Liver (tissue), 9 donors: Measurements from ENCODE around the gene WBP2. TPM values are rescaled to one million over a fixed set of nuclear protein-coding genes. Genes with fewer than 3 reads are reported as not detected.

Experiments used
- DNase-seq: peaks from one replicate; pipeline ENCODE4 v3.0.0-alpha.2; 2017; ENCODE audit warnings: low spot score
- H3K27ac ChIP-seq, 2 donors: one replicate each; pipeline ENCODE4 v1.7.0; 2013; ENCODE audit warnings: inconsistent platforms in 2 of 2, low read length in 2 of 2, control low read depth in 1 of 2, low read depth in 1 of 2, mild to moderate bottlenecking in 1 of 2
- H3K27me3 ChIP-seq, 4 donors: one replicate each; pipeline versions ENCODE4 v1.6.1 to v1.7.0; 2013; ENCODE audit warnings: low read length in 3 of 4, inconsistent platforms in 1 of 4, mild to moderate bottlenecking in 1 of 4, moderate library complexity in 1 of 4; ENCODE audit not compliant: control insufficient read depth in 4 of 4, insufficient read depth in 4 of 4
- H3K36me3 ChIP-seq, 4 donors: one replicate each; pipeline versions ENCODE4 v1.6.1 to v1.7.0; 2013; ENCODE audit warnings: low read length in 3 of 4, mild to moderate bottlenecking in 3 of 4, low read depth in 1 of 4, moderate library complexity in 1 of 4; ENCODE audit not compliant: control insufficient read depth in 4 of 4, insufficient read depth in 3 of 4
- H3K4me1 ChIP-seq, 4 donors: one replicate each; pipeline versions ENCODE4 v1.6.1 to v1.7.0; 2013; ENCODE audit warnings: low read length in 3 of 4, mild to moderate bottlenecking in 3 of 4, moderate library complexity in 1 of 4; ENCODE audit not compliant: control insufficient read depth in 4 of 4, insufficient read depth in 4 of 4
- H3K4me3 ChIP-seq, 3 donors: one replicate each; pipeline versions ENCODE4 v1.6.1 to v1.7.0; 2013; ENCODE audit warnings: low read length in 3 of 3, control low read depth in 1 of 3, low read depth in 1 of 3, mild to moderate bottlenecking in 1 of 3
- H3K9ac ChIP-seq, 2 donors: one replicate each; pipeline ENCODE4 v1.7.0; 2013; ENCODE audit warnings: low read length in 2 of 2, mild to moderate bottlenecking in 2 of 2, moderate library complexity in 2 of 2, control low read depth in 1 of 2, low read depth in 1 of 2
- H3K9me3 ChIP-seq, 4 donors: one replicate each; pipeline versions ENCODE4 v1.6.1 to v1.7.0; 2013; ENCODE audit warnings: low read length in 3 of 4; ENCODE audit not compliant: control insufficient read depth in 4 of 4
- ATF3 ChIP-seq: IDR thresholded peaks from 2 replicates; pipeline ENCODE4 v1.6.1; 2016; ENCODE audit warnings: antibody characterized with exemption
- CTCF ChIP-seq: fragments of 150-350 bp; IDR thresholded peaks from 2 replicates; pipeline ENCODE4 v1.5.1; 2017; ENCODE audit warnings: improper control_type of control experiment, low read depth, low read length; ENCODE audit not compliant: missing input control
- EGR1 ChIP-seq, 2 donors: IDR thresholded peaks; 2 replicates each; pipeline ENCODE4 v1.6.1; 2016 to 2018; ENCODE audit warnings: antibody characterized with exemption in 2 of 2, low read depth in 2 of 2
- FOXA1 ChIP-seq: IDR thresholded peaks from 2 replicates; pipeline ENCODE4 v1.6.1; 2016; ENCODE audit warnings: antibody characterized with exemption
- GABPA ChIP-seq, 2 donors: IDR thresholded peaks in 1 of 2; conservative IDR thresholded peaks in 1 of 2; 2 replicates each; pipeline ENCODE4 v1.6.1; 2016; ENCODE audit warnings: antibody characterized with exemption in 2 of 2, mild to moderate bottlenecking in 1 of 2, moderate library complexity in 1 of 2
- HNF4A ChIP-seq, 2 donors: conservative IDR thresholded peaks; 2 replicates each; pipeline ENCODE4 v1.6.1; 2016; ENCODE audit warnings: antibody characterized with exemption in 2 of 2, mild to moderate bottlenecking in 2 of 2
- HNF4G ChIP-seq: IDR thresholded peaks from 2 replicates; pipeline ENCODE4 v1.6.1; 2016; ENCODE audit warnings: antibody characterized with exemption
- JUND ChIP-seq, 2 donors: IDR thresholded peaks; 2 replicates each; pipeline ENCODE4 v1.6.1; 2016; ENCODE audit warnings: antibody characterized with exemption in 2 of 2
- MAX ChIP-seq: IDR thresholded peaks from 2 replicates; pipeline ENCODE4 v1.6.1; 2016; ENCODE audit warnings: antibody characterized with exemption
- NR2F2 ChIP-seq: IDR thresholded peaks from 2 replicates; pipeline ENCODE4 v1.6.1; 2016; ENCODE audit warnings: antibody characterized with exemption
- RAD21 ChIP-seq, 2 donors: IDR thresholded peaks; 2 replicates each; pipeline ENCODE4 v1.6.1; 2016; ENCODE audit warnings: antibody characterized with exemption in 2 of 2, mild to moderate bottlenecking in 2 of 2
- RXRA ChIP-seq, 2 donors: IDR thresholded peaks; 2 replicates each; pipeline ENCODE4 v1.6.1; 2017 to 2018; ENCODE audit warnings: antibody characterized with exemption in 2 of 2, mild to moderate bottlenecking in 1 of 2
- SP1 ChIP-seq: IDR thresholded peaks from 2 replicates; pipeline ENCODE4 v1.6.1; 2018; ENCODE audit warnings: antibody characterized with exemption, mild to moderate bottlenecking
- TAF1 ChIP-seq: conservative IDR thresholded peaks from 2 replicates; pipeline ENCODE4 v1.6.1; 2016; ENCODE audit warnings: antibody characterized with exemption, mild to moderate bottlenecking
- ZBTB33 ChIP-seq: IDR thresholded peaks from 2 replicates; pipeline ENCODE4 v1.6.1; 2016; ENCODE audit warnings: antibody characterized with exemption
- WGBS: extraction: QIAGEN DNeasy Blood & Tissue Kit; methylation state at CpG from one replicate; pipeline ENCODE4 v1.1.7; 2013; 5-methylcytosine and 5-hydroxymethylcytosine counted together
- polyA plus RNA-seq, 2 donors: library from polyadenylated mRNA; stranded (reverse) in 1 of 2; unstranded in 1 of 2; fragments of 200-250 nt in 1 of 2; fragments of >200 nt in 1 of 2; fragmentation: Nextera tagmentation in 1 of 2; extraction: Ambion mirVana in 1 of 2; gene quantifications; one replicate each; pipeline versions ENCODE4 v1.2.1 to v1.2.3, GENCODE V29; 2013 to 2015
- total RNA-seq, 2 donors: library from RNA; depleted of rRNA; stranded (reverse); fragments of >200 nt; gene quantifications; one replicate each; pipeline ENCODE4 v1.2.3, GENCODE V29; 2014
- TF ChIP-seq, protein P1 (sequence below): IDR thresholded peaks from 2 replicates; pipeline ENCODE4 v1.6.1; 2016; ENCODE audit warnings: antibody characterized with exemption, mild to moderate bottlenecking
- donor health status: healthy.
- donor health status: healthy.
- donor health status: healthy.
- donor health status: healthy.
- donor health status: healthy.

The WBP2 gene
- total and polyA plus RNA-seq, 4 donors: 29.0 to 99.4 (median 51.6) TPM

DNA sequence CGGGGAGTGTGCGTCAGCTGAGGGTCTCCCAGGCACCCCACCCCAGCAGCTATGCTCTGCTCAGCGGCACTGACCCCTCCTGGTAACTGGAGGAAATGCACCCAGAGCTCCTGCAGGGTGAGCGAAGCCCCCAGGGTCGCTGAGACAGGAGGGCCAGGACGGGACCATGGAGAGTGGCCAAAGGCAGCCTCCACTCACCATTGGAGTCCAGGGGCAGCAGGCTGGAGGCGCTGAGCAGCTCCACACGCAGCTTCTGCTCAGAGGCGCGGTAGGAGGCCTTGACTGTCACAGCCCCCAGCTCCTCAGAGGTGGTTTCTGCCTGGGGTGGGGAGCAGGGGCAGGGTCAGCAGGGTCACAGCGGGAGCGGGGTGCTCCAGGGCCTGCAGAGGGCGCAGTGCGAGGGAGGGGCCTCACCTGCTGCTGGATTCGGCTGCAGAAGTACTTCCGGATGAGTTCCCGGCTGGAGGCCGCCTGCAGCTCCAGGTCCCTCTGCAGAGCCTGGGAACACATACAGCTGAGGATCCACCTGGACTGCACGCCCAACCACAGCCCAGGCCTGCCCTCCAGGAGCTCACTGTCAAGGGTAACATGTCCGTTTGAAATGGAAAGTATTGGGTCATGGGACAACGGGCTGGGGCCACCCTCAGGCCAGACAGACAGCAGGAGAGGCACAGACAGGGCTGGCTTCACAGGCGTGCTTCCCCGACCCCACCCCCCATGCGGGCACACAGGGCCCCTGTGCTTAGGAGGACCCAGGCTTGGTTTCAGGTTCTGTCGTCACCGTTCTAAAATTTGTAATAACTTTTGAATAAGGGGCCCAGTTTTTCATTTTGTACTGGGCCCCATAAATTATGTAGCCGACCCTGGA lies 24.7 kb downstream of the WBP2 start:
- Histone ChIP-seq H3K4me3 (no peak overlapping the region), H3K9ac (no peak overlapping the region), H3K36me3 (peaks cover 6 to 28% (median 8%) of the 10 kb centered on the region in 4 donors), H3K27ac (no peak overlapping the region), H3K9me3 (no peaks in the 10 kb centered on the region), H3K4me1 (peaks cover 0 to 19% (median 9%) of the 10 kb centered on the region in 4 donors), H3K27me3 (no peaks in the 10 kb centered on the region)
- no peak for DNase-seq
- WGBS: 84% methylated on average over 27 of the region's 27 CpGs
- TF ChIP-seq CTCF (peak; percentile 25), GABPA (IDR thresholded peaks at IDR 0.05 in 1 of 2, conservative IDR thresholded peaks at IDR 0.05 in 1 of 2) (no peak), EGR1 (IDR thresholded peaks at IDR 0.05; ENCODE audit: low read depth in 2 of 2) (no peak), HNF4G (no peak), ATF3 (no peak), RAD21 (IDR thresholded peaks at IDR 0.05) (no peak)

DNA sequence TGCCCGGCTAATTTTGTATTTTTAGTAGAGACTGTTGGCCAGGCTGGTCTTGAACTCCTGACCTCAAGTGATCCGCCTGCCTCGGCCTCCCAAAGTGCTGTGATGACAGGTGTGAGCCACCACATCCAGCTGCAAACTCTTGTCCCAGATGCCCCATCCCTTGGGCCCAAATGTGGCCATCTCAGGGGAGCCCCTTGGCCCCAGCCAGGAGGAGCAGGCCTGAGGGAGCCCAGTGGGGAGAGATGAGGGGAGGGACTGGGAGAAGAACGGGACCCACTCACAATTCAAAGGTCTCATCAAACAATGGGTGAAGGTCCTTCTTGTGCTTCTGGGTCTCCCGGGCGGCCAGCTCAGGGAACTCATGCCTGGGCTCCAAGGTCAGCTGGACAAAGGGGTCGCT lies 25.4 kb downstream of the WBP2 start:
- peaks cover 5 to 26% (median 5%) of the 10 kb centered on the region in 4 donors for H3K36me3 ChIP-seq
- no peak for DNase-seq
- no peak for TF ChIP-seq JUND (IDR thresholded peaks at IDR 0.05)
- TF ChIP-seq FOXA1: no peak
- TF ChIP-seq, protein P1, sequence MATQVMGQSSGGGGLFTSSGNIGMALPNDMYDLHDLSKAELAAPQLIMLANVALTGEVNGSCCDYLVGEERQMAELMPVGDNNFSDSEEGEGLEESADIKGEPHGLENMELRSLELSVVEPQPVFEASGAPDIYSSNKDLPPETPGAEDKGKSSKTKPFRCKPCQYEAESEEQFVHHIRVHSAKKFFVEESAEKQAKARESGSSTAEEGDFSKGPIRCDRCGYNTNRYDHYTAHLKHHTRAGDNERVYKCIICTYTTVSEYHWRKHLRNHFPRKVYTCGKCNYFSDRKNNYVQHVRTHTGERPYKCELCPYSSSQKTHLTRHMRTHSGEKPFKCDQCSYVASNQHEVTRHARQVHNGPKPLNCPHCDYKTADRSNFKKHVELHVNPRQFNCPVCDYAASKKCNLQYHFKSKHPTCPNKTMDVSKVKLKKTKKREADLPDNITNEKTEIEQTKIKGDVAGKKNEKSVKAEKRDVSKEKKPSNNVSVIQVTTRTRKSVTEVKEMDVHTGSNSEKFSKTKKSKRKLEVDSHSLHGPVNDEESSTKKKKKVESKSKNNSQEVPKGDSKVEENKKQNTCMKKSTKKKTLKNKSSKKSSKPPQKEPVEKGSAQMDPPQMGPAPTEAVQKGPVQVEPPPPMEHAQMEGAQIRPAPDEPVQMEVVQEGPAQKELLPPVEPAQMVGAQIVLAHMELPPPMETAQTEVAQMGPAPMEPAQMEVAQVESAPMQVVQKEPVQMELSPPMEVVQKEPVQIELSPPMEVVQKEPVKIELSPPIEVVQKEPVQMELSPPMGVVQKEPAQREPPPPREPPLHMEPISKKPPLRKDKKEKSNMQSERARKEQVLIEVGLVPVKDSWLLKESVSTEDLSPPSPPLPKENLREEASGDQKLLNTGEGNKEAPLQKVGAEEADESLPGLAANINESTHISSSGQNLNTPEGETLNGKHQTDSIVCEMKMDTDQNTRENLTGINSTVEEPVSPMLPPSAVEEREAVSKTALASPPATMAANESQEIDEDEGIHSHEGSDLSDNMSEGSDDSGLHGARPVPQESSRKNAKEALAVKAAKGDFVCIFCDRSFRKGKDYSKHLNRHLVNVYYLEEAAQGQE: no peak
- TF ChIP-seq MAX: no peak
- TF ChIP-seq ATF3: no peak
- no peak for TF ChIP-seq RXRA (IDR thresholded peaks at IDR 0.05)
- TF ChIP-seq HNF4A (conservative IDR thresholded peaks at IDR 0.05): no peak
- no peak for TF ChIP-seq SP1
- TF ChIP-seq TAF1: no peak
- no peak for TF ChIP-seq ZBTB33
- no peak for TF ChIP-seq HNF4G
- no peak for TF ChIP-seq NR2F2
- TF ChIP-seq GABPA (IDR thresholded peaks at IDR 0.05 in 1 of 2, conservative IDR thresholded peaks at IDR 0.05 in 1 of 2): no peak
- TF ChIP-seq EGR1 (IDR thresholded peaks at IDR 0.05; ENCODE audit: low read depth in 2 of 2): no peak
- no peak for TF ChIP-seq CTCF
- H3K4me1 ChIP-seq: peaks cover 0 to 17% (median 9%) of the 10 kb centered on the region in 4 donors
- no peaks in the 10 kb centered on the region for H3K27me3 ChIP-seq
- H3K9ac ChIP-seq: no peak overlapping the region
- 93% methylated on average over 7 of the region's 7 CpGs for WGBS
- H3K9me3 ChIP-seq: no peaks in the 10 kb centered on the region
- H3K27ac ChIP-seq: no peak overlapping the region
- no peak overlapping the region for H3K4me3 ChIP-seq
